ENCODE results near the gene GALNT2. TPM values are rescaled to one million over a fixed set of nuclear protein-coding genes. Genes with fewer than 3 reads are reported as not detected.
A peak's percentile ranks its signal among the peaks of the same experiment; 100 is the strongest.

GALNT2 gene
- polyA plus RNA-seq, 1 donor, result 50.1 TPM

DNA sequence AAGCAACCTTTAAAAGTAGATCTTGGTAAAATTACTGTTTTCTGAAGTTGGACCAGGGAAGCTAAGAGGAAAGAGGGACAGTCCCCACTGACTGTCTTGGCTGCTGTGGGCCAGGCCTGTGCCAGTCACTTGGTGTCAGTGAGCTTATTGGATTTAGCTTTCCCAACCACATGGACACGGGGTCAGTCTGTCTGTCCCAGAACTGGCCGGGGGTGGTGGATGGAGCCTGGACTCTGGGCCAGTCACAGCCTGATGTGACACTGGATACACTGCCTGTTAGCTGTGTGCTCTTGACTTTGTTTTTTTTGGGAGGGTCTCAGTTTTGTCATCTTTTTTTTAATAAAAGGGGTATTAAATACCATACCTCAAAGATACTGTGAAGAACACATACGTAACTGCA, 96.7 kb downstream of the GALNT2 start:
- DNase-seq, result no peak

DNA sequence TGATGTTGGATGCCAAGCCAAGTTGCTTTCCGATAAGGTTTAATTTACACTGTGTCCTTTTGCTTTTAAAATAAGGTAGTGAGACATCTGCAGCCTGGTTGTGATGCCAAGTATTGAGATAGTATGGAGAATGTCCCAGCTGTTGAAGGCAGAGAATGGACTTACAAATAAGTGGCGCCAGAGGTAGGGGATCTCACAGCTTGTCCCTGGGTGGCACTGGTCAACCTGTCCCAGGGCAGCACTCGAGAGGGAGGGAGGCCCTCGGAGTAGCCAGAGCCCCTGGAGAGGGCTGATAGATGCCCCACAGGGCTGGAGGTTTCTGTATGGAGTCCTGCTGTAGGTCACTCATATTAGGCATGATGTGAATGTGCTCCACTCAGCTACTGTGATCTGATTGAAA, 98.5 kb downstream of the GALNT2 start:
- no peak for DNase-seq

DNA sequence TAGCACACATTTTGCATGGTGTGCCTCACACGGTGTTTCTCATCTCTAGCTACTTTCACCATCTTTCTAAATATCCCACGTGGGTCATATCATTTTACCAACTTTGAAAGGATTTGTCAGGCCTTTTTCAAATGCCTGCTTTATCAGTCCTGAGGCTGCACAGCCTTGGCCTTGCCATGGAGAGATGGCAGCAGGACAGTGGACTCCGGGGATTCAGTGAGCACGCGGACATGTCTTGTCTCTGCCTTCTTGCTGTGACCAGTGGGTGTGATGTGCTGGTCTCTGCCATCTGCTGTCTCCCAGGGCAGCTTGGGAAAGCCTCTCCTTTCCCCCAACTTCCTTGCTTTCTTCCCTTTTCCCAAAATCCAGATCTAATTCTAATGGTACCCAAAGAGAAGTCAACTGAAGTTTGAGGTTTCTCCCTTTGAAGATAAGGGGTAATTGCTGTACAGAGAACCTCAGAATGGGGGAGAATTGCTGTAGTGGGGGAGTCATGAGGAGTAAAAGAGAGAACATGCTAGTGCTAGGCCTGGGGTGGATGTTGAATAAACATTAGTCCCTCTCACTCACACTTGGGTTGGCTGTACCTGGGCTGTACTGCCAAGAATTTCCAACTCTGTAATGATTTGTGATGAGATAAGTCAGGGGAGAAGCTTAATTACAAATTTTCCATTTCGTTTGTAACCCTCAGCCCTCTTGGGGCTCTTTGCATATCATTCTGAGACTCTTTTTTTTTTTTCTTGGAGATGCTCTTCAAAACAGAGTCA, 99.5 kb downstream of the GALNT2 start:
- DNase-seq, result no peak

DNA sequence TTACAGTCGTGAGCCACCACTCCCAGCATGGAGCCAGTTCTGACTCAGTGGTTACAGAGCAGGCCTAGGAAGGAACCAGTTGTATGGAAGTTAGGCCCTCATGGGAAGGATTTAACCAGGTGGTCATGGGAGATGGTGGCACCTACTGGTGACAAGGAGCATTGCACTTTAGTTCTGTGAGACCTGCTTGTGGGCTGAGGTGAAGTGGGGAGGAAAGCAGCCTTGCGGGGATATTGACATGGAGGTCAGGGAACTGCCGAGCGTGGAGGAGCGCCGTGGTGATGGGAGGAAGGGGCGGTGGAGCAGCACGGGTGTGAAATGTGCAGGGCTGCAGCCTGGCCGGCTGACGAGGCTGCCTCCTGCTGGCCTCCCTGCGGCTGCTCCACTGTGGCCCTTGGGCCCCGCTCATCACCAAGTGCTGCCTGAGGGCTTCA, 100.4 kb downstream of the GALNT2 start:
- DNase-seq, result no peak

DNA sequence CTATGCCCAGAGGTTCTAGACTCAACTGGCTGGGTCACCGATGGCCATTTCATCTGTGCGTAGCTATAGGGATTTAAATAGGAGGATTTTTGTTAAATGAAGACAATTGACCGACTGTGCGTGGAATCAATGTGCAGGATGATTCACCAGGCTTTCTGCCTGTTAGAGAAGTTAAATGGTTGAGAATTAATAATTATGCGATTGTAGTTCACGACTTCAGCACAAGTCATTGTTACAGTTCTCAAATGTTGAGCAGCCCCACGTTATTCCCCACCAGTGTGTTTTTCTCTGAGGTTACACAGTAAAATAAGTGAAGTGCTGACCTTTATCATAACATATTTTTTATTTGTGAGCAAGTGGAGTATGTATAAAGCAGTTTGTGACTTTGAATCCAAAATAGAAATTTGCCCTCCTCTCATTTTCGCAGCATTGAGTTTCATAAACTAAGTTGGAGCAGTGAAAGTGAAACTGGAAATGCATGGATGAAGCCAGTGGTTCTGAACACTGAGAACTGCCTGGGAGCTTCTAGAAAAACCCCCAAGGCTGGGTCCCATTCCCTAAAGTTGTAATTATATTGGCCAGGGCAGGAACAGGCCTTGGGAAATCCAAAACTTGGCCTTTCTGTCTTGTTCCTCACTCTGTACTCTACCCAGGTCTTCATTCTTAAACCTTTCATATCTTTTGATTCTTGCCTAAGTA, 102.6 kb downstream of the GALNT2 start:
- DNase-seq, result no peak

DNA sequence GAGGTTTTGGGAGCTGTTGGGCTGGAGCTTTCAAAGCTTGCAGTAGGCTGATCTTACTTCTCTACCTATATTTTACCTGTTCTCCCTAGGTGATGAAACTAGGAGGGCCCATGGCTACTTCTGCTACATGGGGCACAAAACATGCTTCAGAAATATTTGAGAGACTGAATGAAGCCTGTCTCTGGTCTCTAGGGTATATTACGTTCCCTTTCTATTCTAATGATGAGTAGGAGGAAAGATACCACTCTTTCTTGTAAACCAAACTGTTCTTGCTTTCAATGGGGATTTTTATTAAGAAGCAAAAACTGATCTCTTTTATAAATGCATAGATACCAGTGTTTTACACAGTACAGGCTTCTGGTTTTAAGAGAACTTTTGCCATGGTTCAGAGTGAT, 103.1 kb downstream of the GALNT2 start:
- no peak for DNase-seq

DNA sequence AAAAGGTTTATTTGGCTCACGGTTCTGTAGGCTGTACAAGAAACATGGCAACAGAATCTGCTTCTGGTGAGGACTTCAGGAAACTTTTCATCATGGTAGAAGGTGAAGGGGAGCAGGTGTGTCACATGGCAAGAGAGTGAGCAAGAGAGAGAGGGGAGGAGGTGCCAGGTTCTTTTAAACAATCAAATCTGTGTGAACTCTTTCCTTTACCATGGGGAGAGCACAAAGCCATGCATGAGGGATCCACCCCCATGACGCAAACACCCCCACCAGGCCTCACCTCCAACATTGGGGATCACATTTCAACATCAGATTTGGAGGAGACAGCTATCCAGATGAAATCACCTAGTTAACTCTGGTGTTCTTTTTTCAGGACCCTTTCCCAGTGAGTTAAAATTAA, 103.6 kb downstream of the GALNT2 start:
- DNase-seq, result no peak

DNA sequence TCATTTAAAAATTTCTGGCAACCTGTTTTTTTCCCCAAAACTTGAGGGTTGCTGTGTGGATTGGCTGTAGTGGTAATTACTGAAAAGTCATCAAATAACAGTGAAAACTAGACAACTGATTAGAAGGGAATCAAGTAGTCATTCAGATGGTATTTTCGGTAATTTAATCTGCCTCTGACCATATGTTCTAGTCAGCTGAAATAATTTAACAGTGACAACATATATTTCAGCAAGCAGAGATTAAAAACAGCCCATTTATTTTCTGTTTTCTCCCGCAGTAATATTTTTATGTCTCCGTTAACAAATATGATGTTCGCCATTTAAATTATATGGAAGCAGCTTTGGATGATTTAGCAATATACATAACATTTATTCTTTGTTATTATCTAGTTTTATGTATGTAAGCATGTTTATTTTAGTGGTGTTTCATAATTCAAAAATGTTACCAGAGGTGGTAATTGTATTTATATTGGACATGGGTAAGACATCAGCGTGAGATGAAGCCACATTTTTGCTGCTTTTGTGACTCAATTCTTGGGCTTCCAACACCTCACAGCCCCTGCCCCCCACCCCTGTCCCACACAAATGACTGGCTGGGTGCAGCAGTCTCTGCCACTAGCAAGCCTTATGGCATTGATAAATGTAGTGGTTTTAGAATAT, 104.4 kb downstream of the GALNT2 start:
- DNase-seq, result no peak

DNA sequence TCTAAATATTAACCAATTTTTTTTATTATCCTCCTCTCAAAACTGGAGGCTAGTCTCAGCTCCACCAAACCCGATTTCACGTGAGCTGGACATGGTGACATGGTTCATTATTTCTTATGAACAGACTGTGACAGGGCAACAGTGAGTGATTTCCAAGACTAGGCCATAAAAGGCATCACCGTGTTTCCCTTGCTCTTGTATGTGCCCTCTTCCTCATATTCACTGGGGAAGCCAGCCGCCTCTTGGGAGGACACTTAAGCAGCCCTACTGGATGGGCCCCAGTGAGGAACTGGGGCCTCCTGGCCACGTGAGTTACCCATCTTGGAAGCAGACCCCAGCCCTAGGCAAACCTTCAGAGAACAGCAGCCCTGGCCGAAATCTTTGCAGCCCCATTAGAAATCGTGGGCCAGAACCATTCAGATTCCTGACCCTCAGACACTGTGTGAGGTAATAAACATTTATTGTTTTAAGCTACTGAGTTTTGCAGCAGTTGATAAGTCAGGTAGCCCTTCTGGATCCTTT, 105.0 kb downstream of the GALNT2 start:
- no peak for DNase-seq

DNA sequence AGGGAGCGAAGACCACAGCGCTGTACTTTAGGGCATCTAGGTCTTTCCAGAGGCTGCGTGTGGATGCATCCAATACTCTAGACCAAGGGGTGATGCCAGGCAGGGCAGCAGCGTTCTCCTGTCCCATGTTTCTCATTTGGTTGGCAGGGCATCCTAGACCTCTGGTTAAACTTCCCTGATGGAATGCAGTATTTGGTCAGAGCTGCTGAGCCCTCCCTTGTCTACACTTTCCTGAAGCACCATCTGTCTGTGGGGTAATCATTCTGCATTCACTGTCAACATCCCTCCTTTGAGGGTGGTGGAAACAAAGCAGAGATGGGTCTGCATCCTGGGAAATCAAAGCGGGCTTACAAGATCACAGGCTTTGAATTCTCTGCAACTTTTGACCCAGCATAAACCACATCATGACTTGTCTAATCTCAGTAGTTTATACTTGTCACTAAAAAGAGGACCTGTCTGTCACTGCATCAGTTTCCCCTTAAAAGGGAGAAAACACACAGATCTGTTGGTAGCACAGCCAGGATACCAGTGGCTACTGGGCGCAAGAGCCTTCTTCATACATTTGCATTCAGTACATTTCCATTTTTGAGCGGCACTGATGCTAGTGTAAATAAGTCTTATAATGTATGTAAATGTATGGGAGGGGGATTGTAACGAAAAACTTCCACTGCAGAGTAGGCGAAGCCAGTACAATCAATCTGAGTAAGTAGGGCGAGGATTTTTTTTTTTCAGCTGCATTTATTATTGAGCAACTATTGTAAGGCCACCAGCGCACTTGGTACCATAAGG, 106.3 kb downstream of the GALNT2 start:
- no peak for DNase-seq

DNA sequence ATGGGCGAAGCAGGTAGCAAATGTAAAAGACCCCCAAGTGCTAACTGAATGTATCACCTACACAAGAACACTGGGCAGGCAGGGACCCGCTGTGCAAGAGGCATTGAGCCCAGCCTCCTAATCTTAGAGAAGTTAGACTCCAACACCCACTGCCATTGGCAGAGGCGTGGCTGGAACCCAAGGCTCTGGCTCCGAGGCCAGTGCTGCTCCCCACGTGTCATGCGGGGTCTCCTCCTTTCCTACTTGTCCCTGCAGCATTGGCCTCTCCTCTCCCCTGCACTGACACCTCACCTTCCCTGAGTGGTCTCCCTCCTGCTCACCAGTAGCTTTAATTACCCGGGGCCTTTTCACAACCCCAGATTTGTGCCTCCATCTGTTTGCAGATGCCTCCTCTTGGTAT, 107.0 kb downstream of the GALNT2 start:
- no peak for DNase-seq

DNA sequence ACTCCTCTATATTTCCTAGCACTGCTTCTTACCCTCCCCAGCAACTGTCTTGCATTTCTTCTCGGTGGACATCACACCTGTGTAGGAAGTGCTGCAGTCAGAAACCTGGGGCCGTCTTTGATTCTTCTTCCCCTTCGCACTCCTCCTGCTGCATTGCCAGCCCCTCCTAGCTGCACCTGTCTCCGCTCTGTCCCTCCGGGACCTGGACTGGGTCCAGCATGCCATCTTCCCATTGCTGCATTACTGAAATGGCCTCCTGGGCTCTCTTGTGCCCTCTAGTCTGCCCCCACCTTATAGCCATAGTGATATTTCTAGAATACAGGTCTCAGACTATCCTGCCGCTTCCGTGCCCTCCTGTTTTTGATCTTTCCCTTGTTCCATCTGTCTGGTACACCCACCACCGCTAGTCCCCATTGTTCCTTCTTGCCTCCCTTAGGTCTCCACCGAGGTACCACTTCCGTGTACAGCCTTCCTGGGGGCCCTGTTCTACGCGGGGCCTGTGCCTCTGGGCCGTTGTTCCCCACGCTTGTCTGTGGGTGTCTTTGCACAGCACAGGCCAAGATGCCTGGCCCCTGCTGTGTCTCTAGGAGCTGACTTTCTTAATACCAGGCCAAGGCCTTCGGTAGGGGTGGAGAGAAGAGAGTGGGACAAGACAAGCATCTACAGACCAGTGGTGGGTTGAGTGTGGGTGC, 107.6 kb downstream of the GALNT2 start:
- no peak for DNase-seq

DNA sequence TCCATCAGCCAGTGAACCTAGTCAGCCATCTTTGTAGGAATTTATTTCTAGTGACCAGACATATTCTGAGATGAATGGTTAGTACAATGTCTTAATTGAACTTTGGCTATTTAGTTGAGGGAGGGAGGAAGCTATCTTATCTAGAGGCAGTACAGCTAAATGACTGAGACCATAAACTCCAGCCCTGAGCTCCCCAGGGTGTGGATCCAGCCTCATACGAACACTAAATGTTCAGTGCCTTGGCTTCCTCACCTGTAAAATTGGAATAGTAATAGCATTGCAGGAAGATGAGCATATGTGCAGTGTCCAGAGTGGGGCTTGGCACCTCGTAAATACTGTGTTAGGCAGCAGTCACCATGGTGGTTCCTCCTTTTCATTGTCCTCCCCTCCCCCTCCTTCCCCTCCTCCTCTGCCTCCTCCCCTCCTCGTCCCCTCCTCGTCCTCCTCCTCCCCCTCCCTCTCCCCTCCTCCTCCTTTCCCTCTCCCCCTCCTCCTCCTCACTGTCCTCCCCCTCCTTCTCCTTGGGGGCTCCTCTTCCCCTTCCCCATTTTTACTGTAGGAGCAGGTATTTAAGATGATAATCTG, 108.2 kb downstream of the GALNT2 start:
- no peak for DNase-seq

DNA sequence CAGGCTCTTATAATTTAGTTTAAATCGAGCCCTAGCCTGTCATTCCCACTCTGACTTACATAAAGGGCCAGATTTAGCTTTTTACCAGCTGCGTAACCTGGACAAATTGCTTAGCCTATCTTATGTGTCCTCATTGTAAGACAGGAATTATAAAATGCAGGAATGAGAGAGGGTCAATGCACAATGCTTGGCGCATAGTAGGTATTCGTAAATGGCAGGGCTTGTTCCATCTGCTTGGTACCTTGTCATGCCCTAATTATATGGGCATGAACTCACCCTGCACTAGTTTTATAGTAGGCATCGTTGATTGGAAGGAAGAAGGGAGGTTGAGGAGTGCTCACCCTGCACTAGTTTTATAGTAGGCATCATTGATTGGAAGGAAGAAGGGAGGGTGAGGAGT, 108.8 kb downstream of the GALNT2 start:
- DNase-seq, result no peak

DNA sequence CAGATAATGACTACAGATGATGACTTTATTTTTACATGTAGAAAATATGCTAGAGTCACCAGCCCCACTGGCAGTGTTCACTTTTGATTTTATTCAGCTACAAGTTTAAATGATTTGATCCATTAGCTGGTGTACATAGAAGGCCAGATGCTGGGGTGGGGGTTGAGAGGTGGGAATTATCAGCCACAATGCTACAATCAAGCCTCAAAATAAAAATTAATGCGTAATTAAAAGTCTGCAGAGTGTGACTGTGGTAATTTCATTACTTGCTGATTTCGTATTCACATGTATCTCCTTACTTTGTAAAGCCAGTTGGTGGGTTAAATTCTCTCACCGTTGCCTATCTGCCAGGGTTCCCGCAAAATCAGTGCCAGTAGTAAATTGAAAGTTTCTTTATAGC, 109.3 kb downstream of the GALNT2 start:
- DNase-seq, result no peak

DNA sequence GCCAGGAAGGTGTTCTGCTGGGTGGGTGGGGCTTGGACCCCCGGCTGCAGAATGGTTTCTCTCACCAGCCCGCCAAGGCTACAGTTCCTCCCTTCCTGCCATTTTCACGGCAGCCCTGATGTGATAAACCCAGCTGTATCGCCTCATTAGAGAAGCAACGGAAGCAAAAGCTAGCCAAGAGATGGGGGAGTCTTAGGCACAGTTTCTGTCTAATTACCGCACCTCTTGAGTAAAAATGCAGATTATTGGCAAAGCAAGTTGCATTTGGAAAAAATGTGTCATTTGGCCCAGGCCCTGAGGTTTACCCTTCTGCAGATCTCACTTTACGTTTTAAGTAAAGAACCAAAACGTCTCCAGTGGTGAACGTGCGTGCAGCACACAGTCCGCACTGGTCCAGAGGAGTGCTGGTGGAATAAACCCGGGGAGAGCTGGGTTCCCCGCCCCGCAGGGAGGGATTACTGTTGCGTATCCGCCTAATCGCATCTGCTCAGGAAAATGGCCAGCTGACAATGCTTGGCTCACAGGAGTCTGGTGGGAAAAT, 109.9 kb downstream of the GALNT2 start:
- peak; percentile 62 for DNase-seq

DNA sequence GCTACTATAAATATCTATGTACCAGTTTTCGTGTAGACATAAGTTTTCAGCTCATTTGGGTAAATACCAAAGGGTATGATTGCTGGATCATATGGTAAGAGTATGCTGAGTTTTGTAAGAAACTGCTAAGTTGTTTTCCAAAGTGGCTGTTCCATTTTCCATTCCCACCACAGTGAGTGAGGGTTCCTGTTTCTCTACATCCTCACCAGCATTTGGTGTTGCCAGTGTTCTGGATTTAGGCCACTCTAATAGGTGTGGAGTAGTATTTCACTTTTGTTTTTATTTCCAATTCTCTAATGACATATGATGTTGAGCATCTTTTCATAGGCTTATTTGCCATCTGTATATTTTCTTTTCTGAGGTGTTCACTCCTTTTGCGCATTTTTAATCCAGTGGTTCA, 112.2 kb downstream of the GALNT2 start:
- no peak for DNase-seq

DNA sequence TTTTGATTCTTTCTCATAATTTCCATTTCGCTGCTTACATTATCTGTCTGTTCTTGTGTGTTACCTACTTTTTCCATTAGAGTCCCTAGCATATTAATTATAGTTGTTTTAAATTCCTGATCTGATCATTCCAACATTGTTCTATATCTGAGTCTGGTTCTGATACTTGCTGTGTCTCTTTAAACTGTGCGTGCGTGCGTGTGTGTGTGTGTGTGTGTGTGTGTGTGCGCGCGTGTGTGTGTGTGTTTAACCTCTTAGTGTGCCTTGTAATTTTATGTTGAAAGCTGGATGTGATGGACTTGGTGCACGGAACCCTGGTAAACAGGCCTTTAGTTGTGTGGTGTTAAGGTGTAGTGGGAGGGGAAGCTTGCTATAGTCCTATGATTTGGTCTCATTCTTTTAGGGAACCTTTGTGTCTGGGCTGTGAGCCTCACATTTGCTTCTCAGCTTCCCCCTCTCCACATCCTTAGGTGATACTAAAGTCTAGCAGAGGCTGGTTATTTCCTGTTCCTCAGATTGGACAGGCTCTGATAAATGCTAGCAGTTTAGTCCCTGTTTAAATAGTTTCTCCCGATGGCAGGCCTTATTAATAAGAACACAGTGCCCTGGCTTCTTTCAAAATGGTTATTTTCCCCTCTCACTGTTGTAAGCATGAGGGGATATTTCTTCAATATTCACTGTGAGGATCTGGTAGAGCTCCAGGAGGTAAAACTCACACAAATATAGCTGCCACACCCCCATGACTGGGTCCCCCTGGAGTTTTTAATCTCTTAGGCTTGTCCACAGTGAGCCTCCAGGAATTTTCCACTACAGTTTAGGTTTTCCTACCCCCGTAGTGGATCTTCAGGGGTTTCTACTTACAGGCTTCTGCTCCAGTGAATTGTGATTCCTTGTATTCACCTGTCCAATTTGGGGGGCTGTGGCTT, 118.3 kb downstream of the GALNT2 start:
- no peak for DNase-seq

DNA sequence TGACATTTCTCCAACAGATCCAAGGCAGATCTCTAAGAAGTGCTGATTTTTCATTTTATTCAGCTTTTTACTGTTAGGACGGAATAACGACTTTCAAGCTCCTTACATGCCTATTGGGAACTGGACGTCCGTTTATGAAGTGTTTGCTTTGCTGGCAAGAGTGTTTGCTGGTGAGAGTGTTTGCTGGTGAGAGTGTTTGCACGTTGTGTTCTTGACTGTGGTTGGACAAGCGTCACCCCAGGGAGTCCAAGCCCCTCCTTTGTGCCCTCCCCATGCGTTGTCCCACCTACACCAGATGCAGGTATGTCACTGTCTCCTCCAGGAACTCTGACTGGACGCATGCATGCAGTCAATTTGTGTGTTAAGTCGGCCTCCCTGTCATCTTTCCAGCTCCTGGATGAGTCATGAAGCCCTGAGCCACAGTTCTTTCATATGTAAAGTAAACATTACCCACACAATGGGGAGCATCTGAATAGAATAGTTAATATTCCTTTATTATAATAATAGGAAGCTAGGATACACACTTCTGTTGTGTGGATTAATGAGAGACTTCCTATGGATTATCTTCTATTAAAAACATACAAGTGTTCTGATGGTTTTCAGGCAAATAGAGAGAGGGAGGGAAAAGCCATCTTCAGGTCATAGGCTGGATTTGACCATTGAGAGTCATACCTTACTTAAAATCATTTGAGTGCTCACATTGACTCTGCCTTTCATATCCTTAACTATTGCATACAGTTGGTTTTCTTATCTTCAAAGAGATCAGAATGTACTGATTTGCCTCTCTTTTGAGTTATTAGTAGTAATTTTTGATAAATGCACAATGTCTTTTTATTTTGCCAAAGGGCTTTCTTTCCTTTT, 119.2 kb downstream of the GALNT2 start:
- DNase-seq, result no peak

Data from left kidney (tissue), 2 donors.